IgD-negative memory B cell (primary cell): ENCODE data around the gene ZBTB7C. TPM values are rescaled to one million over a fixed set of nuclear protein-coding genes. Genes with fewer than 3 reads are reported as not detected.

ENCODE experiments used
- H3K27ac Mint-ChIP-seq, 3 donors: one replicate each; pipeline ENCODE4 v1.8.0; 2020 to 2022; ENCODE audit warnings: mild to moderate bottlenecking in 3 of 3, mixed read lengths in 3 of 3, moderate library complexity in 1 of 3
- H3K27me3 Mint-ChIP-seq: one replicate; pipeline ENCODE4 v1.8.0; 2021; ENCODE audit warnings: mixed read lengths
- H3K36me3 Mint-ChIP-seq: one replicate; pipeline ENCODE4 v1.8.0; 2020; ENCODE audit warnings: mild to moderate bottlenecking, mixed read lengths
- H3K4me1 Mint-ChIP-seq, 3 donors: one replicate each; pipeline ENCODE4 v1.8.0; 2020 to 2022; ENCODE audit warnings: mixed read lengths in 3 of 3, mild to moderate bottlenecking in 1 of 3
- H3K4me3 Mint-ChIP-seq, 4 donors: one replicate each; pipeline ENCODE4 v1.8.0; 2020 to 2022; ENCODE audit warnings: mild to moderate bottlenecking in 4 of 4, mixed read lengths in 4 of 4, moderate library complexity in 3 of 4
- H3K9me3 Mint-ChIP-seq, 3 donors: one replicate each; pipeline ENCODE4 v1.8.0; 2020 to 2021; ENCODE audit warnings: mixed read lengths in 3 of 3, mild to moderate bottlenecking in 1 of 3
- polyA plus RNA-seq: library from polyadenylated mRNA; unstranded; fragments of 300-500 nt; fragmentation: Illumina TruSeq; gene quantifications from one replicate; pipeline ENCODE4 v1.2.3, GENCODE V29; 2021

ZBTB7C gene
- polyA plus RNA-seq, 1 donor from 2014 or later: not detected

GRCh38 chr18:48387300-48387699 lies 21.9 kb downstream of the ZBTB7C start:
- H3K4me3 Mint-ChIP-seq: no peak overlapping the region
- H3K9me3 Mint-ChIP-seq: no peaks in the 10 kb centered on the region
- peak overlapping the region in 1 of 3 donors; percentile 15 for H3K27ac Mint-ChIP-seq
- H3K4me1 Mint-ChIP-seq: no peaks in the 10 kb centered on the region
- H3K27me3 Mint-ChIP-seq: peaks cover 27% of the 10 kb centered on the region
- peaks cover 3% of the 10 kb centered on the region for H3K36me3 Mint-ChIP-seq

GRCh38 chr18:48385596-48385995 lies 23.6 kb downstream of the ZBTB7C start:
- Mint-ChIP-seq H3K9me3 (no peaks in the 10 kb centered on the region), H3K27ac (no peak overlapping the region), H3K4me1 (no peaks in the 10 kb centered on the region), H3K27me3 (peaks cover 21% of the 10 kb centered on the region), H3K36me3 (peaks cover 3% of the 10 kb centered on the region), H3K4me3 (no peak overlapping the region)

- H3K27me3 Mint-ChIP-seq: peaks cover 16% of the 10 kb centered on the region
- no peaks in the 10 kb centered on the region for H3K4me1 Mint-ChIP-seq
- H3K9me3 Mint-ChIP-seq: no peaks in the 10 kb centered on the region
- H3K4me3 Mint-ChIP-seq: no peak overlapping the region
- H3K36me3 Mint-ChIP-seq: no peaks in the 10 kb centered on the region
- H3K27ac Mint-ChIP-seq: no peak overlapping the region
These were observed 32.2 kb downstream of the ZBTB7C start for GRCh38 chr18:48376934-48377333.

GRCh38 chr18:48376406-48376805 lies 32.8 kb downstream of the ZBTB7C start:
- Mint-ChIP-seq H3K36me3 (no peaks in the 10 kb centered on the region), H3K9me3 (no peaks in the 10 kb centered on the region), H3K27ac (no peak overlapping the region), H3K4me1 (no peaks in the 10 kb centered on the region), H3K27me3 (peaks cover 16% of the 10 kb centered on the region), H3K4me3 (no peak overlapping the region)

GRCh38 chr18:48375150-48375800 lies 33.9 kb downstream of the ZBTB7C start:
- Mint-ChIP-seq H3K27ac (no peak overlapping the region), H3K4me1 (no peaks in the 10 kb centered on the region), H3K27me3 (peaks cover 16% of the 10 kb centered on the region), H3K9me3 (no peaks in the 10 kb centered on the region), H3K4me3 (no peak overlapping the region), H3K36me3 (no peaks in the 10 kb centered on the region)

- no peak overlapping the region for H3K27ac Mint-ChIP-seq
- H3K9me3 Mint-ChIP-seq: peaks cover 1 to 3% (median 1%) of the 10 kb centered on the region in 3 donors
- peaks cover 16% of the 10 kb centered on the region for H3K27me3 Mint-ChIP-seq
- no peak overlapping the region for H3K4me3 Mint-ChIP-seq
- peaks cover under 1% of the 10 kb centered on the region for H3K36me3 Mint-ChIP-seq
- no peaks in the 10 kb centered on the region for H3K4me1 Mint-ChIP-seq
These were observed 34.6 kb downstream of the ZBTB7C start for GRCh38 chr18:48374423-48375149.

- peaks cover 3 to 4% (median 3%) of the 10 kb centered on the region in 3 donors for H3K9me3 Mint-ChIP-seq
- H3K4me3 Mint-ChIP-seq: no peak overlapping the region
- H3K36me3 Mint-ChIP-seq: peaks cover 3% of the 10 kb centered on the region
- H3K4me1 Mint-ChIP-seq: no peaks in the 10 kb centered on the region
- H3K27ac Mint-ChIP-seq: no peak overlapping the region
- H3K27me3 Mint-ChIP-seq: peaks cover 18% of the 10 kb centered on the region
These were observed 37.2 kb downstream of the ZBTB7C start for GRCh38 chr18:48371854-48372602.

GRCh38 chr18:48367557-48367956 lies 41.6 kb downstream of the ZBTB7C start:
- H3K27me3 Mint-ChIP-seq: peaks cover 2% of the 10 kb centered on the region
- H3K36me3 Mint-ChIP-seq: peaks cover 4% of the 10 kb centered on the region
- peaks cover 6 to 15% (median 12%) of the 10 kb centered on the region in 3 donors for H3K9me3 Mint-ChIP-seq
- no peak overlapping the region for H3K4me3 Mint-ChIP-seq
- H3K4me1 Mint-ChIP-seq: no peaks in the 10 kb centered on the region
- H3K27ac Mint-ChIP-seq: no peak overlapping the region

- H3K27ac Mint-ChIP-seq: no peak overlapping the region
- H3K4me1 Mint-ChIP-seq: no peaks in the 10 kb centered on the region
- peaks cover 2% of the 10 kb centered on the region for H3K27me3 Mint-ChIP-seq
- peaks cover 4% of the 10 kb centered on the region for H3K36me3 Mint-ChIP-seq
- peaks cover 6 to 15% (median 12%) of the 10 kb centered on the region in 3 donors for H3K9me3 Mint-ChIP-seq
- no peak overlapping the region for H3K4me3 Mint-ChIP-seq
These were observed 43.2 kb downstream of the ZBTB7C start for GRCh38 chr18:48365965-48366364.

- peaks cover 5% of the 10 kb centered on the region for H3K36me3 Mint-ChIP-seq
- no peaks in the 10 kb centered on the region for H3K4me1 Mint-ChIP-seq
- H3K4me3 Mint-ChIP-seq: peak overlapping the region in 1 of 4 donors; percentile 60
- peaks cover 3 to 11% (median 11%) of the 10 kb centered on the region in 3 donors for H3K9me3 Mint-ChIP-seq
- peaks cover 2% of the 10 kb centered on the region for H3K27me3 Mint-ChIP-seq
- peak overlapping the region in 1 of 3 donors; percentile 13 for H3K27ac Mint-ChIP-seq
These were observed 45.0 kb downstream of the ZBTB7C start for GRCh38 chr18:48364146-48364545.

GRCh38 chr18:48363175-48363574 lies 46.0 kb downstream of the ZBTB7C start:
- Mint-ChIP-seq H3K4me3 (no peak overlapping the region), H3K36me3 (peaks cover 5% of the 10 kb centered on the region), H3K27ac (no peak overlapping the region), H3K9me3 (peaks cover 3 to 14% (median 11%) of the 10 kb centered on the region in 3 donors), H3K27me3 (peaks cover 2% of the 10 kb centered on the region), H3K4me1 (no peaks in the 10 kb centered on the region)

- Mint-ChIP-seq H3K27me3 (peaks cover 3% of the 10 kb centered on the region), H3K9me3 (peaks cover 3 to 14% (median 10%) of the 10 kb centered on the region in 3 donors)
These were observed 47.4 kb downstream of the ZBTB7C start for GRCh38 chr18:48361801-48362200.

GRCh38 chr18:48360376-48361021 lies 48.7 kb downstream of the ZBTB7C start:
- H3K36me3 Mint-ChIP-seq: peaks cover 3% of the 10 kb centered on the region
- peaks cover 3 to 10% (median 9%) of the 10 kb centered on the region in 3 donors for H3K9me3 Mint-ChIP-seq
- H3K4me3 Mint-ChIP-seq: no peak overlapping the region
- peaks cover 3% of the 10 kb centered on the region for H3K27me3 Mint-ChIP-seq
- H3K4me1 Mint-ChIP-seq: no peaks in the 10 kb centered on the region
- H3K27ac Mint-ChIP-seq: peak overlapping the region in 1 of 3 donors; percentile 21

More at GRCh38 chr18:48361801-48362200, 47.4 kb downstream of the ZBTB7C start:
- Mint-ChIP-seq H3K4me1 (no peaks in the 10 kb centered on the region), H3K36me3 (peaks cover 5% of the 10 kb centered on the region), H3K27ac (no peak overlapping the region), H3K4me3 (no peak overlapping the region)

GRCh38 chr18:48359626-48360025 lies 49.6 kb downstream of the ZBTB7C start:
- peaks cover 5% of the 10 kb centered on the region for H3K27me3 Mint-ChIP-seq
- H3K9me3 Mint-ChIP-seq: peaks cover 0 to 5% (median 2%) of the 10 kb centered on the region in 3 donors
- H3K36me3 Mint-ChIP-seq: peaks cover 3% of the 10 kb centered on the region
- no peak overlapping the region for H3K4me3 Mint-ChIP-seq
- H3K4me1 Mint-ChIP-seq: no peaks in the 10 kb centered on the region
- H3K27ac Mint-ChIP-seq: no peak overlapping the region

GRCh38 chr18:48358868-48359267 lies 50.3 kb downstream of the ZBTB7C start:
- peaks cover 0 to 4% (median 2%) of the 10 kb centered on the region in 3 donors for H3K9me3 Mint-ChIP-seq
- H3K27ac Mint-ChIP-seq: peak overlapping the region in 1 of 3 donors; percentile 21
- peaks cover 3% of the 10 kb centered on the region for H3K36me3 Mint-ChIP-seq
- H3K4me3 Mint-ChIP-seq: no peak overlapping the region
- peaks cover 6% of the 10 kb centered on the region for H3K27me3 Mint-ChIP-seq
- no peaks in the 10 kb centered on the region for H3K4me1 Mint-ChIP-seq
